Measurements from ENCODE around the gene GLRX5. TPM values are rescaled to one million over a fixed set of nuclear protein-coding genes. Genes with fewer than 3 reads are reported as not detected.
"Not testable (repeated sequence)": the region's sequence is repeated elsewhere in the genome, so short reads cannot be mapped to it uniquely, and the experiment has no call there.

Gene GLRX5
- total RNA-seq, 1 experiment from 2014 or later, result 73.1 TPM

GRCh38 chr14:95564060-95564459 lies 29.2 kb downstream of the GLRX5 start:
- Histone ChIP-seq H3K36me3 (replicated peaks; ENCODE audit: control insufficient read depth, insufficient read depth, low read length) (no peaks in the 10 kb centered on the region), H3K4me3 (ENCODE audit: insufficient read depth, low read depth, low read length) (no peak overlapping the region), H3K27me3 (ENCODE audit: control insufficient read depth, insufficient read depth, low read length) (no peaks in the 10 kb centered on the region; the same call in 1 of the 2 replicates)
- no peak for DNase-seq

GRCh38 chr14:95569440-95569839 lies 34.6 kb downstream of the GLRX5 start:
- H3K27me3 ChIP-seq (ENCODE audit: control insufficient read depth, insufficient read depth, low read length), result peaks cover 12% of the 10 kb centered on the region
- no peaks in the 10 kb centered on the region for H3K36me3 ChIP-seq (replicated peaks; ENCODE audit: control insufficient read depth, insufficient read depth, low read length)
- H3K4me3 ChIP-seq (ENCODE audit: insufficient read depth, low read depth, low read length), result no peak overlapping the region
- DNase-seq, result no peak

GRCh38 chr14:95573313-95573712 lies 38.5 kb downstream of the GLRX5 start:
- no peak for DNase-seq
- no peak overlapping the region for H3K4me3 ChIP-seq (ENCODE audit: insufficient read depth, low read depth, low read length)
- H3K36me3 ChIP-seq (replicated peaks; ENCODE audit: control insufficient read depth, insufficient read depth, low read length), result no peaks in the 10 kb centered on the region
- peaks cover 14% of the 10 kb centered on the region for H3K27me3 ChIP-seq (ENCODE audit: control insufficient read depth, insufficient read depth, low read length)

GRCh38 chr14:95575840-95576473 lies 41.1 kb downstream of the GLRX5 start:
- Histone ChIP-seq H3K4me3 (ENCODE audit: insufficient read depth, low read depth, low read length) (no peak overlapping the region), H3K27me3 (ENCODE audit: control insufficient read depth, insufficient read depth, low read length) (peaks cover 15% of the 10 kb centered on the region), H3K36me3 (replicated peaks; ENCODE audit: control insufficient read depth, insufficient read depth, low read length) (no peaks in the 10 kb centered on the region)
- peak; percentile 53 for DNase-seq

GRCh38 chr14:95577067-95577800 lies 42.4 kb downstream of the GLRX5 start:
- Histone ChIP-seq H3K4me3 (ENCODE audit: insufficient read depth, low read depth, low read length) (no peak overlapping the region), H3K36me3 (replicated peaks; ENCODE audit: control insufficient read depth, insufficient read depth, low read length) (no peaks in the 10 kb centered on the region), H3K27me3 (ENCODE audit: control insufficient read depth, insufficient read depth, low read length) (peaks cover 16% of the 10 kb centered on the region)
- no peak for DNase-seq

- Histone ChIP-seq H3K36me3 (replicated peaks; ENCODE audit: control insufficient read depth, insufficient read depth, low read length) (no peaks in the 10 kb centered on the region), H3K4me3 (ENCODE audit: insufficient read depth, low read depth, low read length) (no peak overlapping the region), H3K27me3 (ENCODE audit: control insufficient read depth, insufficient read depth, low read length) (peaks cover 16% of the 10 kb centered on the region)
- no peak for DNase-seq
Measured at GRCh38 chr14:95577870-95578269, 43.0 kb downstream of the GLRX5 start.

- not testable (repeated sequence) for H3K4me3 ChIP-seq (ENCODE audit: insufficient read depth, low read depth, low read length); DNase-seq; H3K36me3 ChIP-seq (replicated peaks; ENCODE audit: control insufficient read depth, insufficient read depth, low read length); H3K27me3 ChIP-seq (ENCODE audit: control insufficient read depth, insufficient read depth, low read length)
Measured at GRCh38 chr14:95583836-95584617, 49.2 kb downstream of the GLRX5 start.

- no peaks in the 10 kb centered on the region; the same call in 1 of the 2 replicates for H3K36me3 ChIP-seq (replicated peaks; ENCODE audit: control insufficient read depth, insufficient read depth, low read length)
- DNase-seq, result no peak
- H3K27me3 ChIP-seq (ENCODE audit: control insufficient read depth, insufficient read depth, low read length), result peaks cover 3% of the 10 kb centered on the region; the same call in 1 of the 2 replicates
- H3K4me3 ChIP-seq (ENCODE audit: insufficient read depth, low read depth, low read length), result no peak overlapping the region
Measured at GRCh38 chr14:95585953-95586620, 51.2 kb downstream of the GLRX5 start.

GRCh38 chr14:95591182-95591581 lies 56.3 kb downstream of the GLRX5 start:
- not testable (repeated sequence) for H3K27me3 ChIP-seq (ENCODE audit: control insufficient read depth, insufficient read depth, low read length); DNase-seq; H3K36me3 ChIP-seq (replicated peaks; ENCODE audit: control insufficient read depth, insufficient read depth, low read length); H3K4me3 ChIP-seq (ENCODE audit: insufficient read depth, low read depth, low read length)

Other genes starting within 250 kb of the GLRX5 start
- gene CLMN, start 215.1 kb upstream of the GLRX5 start, total RNA-seq (2014; rRNA removed; shearing (Covaris generic)), result 4.5 and 10.5 TPM in 2 replicates
- 0.31 and 0.63 TPM in 2 replicates for gene SYNE3, start 18.4 kb upstream of the GLRX5 start, total RNA-seq (2014; rRNA removed; shearing (Covaris generic))
- 14.0 and 18.5 TPM in 2 replicates for gene TCL1B, start 151.4 kb downstream of the GLRX5 start, total RNA-seq (2014; rRNA removed; shearing (Covaris generic))
- 0.33 TPM in 1 of 2 replicates, not detected in the other for gene TCL1A, start 179.1 kb downstream of the GLRX5 start, total RNA-seq (2014; rRNA removed; shearing (Covaris generic))